Measurements from ENCODE around the gene SFXN1.

DNA sequence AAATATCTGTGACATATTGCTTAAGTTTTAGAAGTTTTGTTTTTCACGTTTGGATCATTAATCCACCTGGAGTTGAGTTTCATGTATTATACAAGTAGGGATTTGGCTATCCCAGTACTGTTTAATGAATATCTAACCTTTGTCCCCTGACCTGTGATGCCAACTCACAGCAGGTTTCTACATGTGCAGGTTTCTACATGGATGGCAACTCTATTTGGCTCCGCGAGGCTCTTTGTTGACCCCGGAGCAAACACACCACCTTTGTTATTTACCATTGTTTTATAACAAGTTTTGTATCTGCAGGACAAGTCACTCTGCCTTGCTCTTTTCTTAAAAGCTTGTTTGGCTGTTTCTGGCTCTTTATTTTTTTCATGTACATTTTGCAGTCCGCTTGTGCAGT lies 920 bp upstream of the SFXN1 start:
- TF ChIP-seq POLR2A (IDR thresholded peaks at IDR 0.05) (no peak), POLR2AphosphoS5 (IDR thresholded peaks at IDR 0.05) (no peak)

All from spleen (tissue), 3 donors.